Prostate gland (tissue), 2 donors: Measurements from ENCODE around the gene OR2AK2. TPM values are rescaled to one million over a fixed set of nuclear protein-coding genes. Genes with fewer than 3 reads are reported as not detected.

ENCODE experiments used
- DNase-seq: peaks from one replicate; pipeline ENCODE4 v3.0.0-alpha.2; 2019; ENCODE audit warnings: low spot score
- H3K27ac ChIP-seq, 2 donors: fragments of 200-600 bp; sonication (generic); 2 replicates each; pipeline ENCODE4 v1.5.1; 2017 to 2019
- H3K27me3 ChIP-seq: fragments of 200-600 bp; sonication (generic); replicated peaks from 2 replicates; pipeline ENCODE4 v1.5.1; 2019; ENCODE audit not compliant: insufficient read depth
- H3K36me3 ChIP-seq, 2 donors: fragments of 200-600 bp; sonication (generic); 1 replicate in 1 of 2; 2 replicates in 1 of 2; pipeline versions ENCODE4 v1.5.1 to v1.8.1; 2017 to 2019
- H3K4me1 ChIP-seq: fragments of 200-600 bp; sonication (generic); replicated peaks from 2 replicates; pipeline ENCODE4 v1.5.1; 2019
- H3K4me3 ChIP-seq, 2 donors: fragments of 200-600 bp; sonication (generic); 2 replicates each; pipeline ENCODE4 v1.5.1; 2017 to 2019
- H3K9me3 ChIP-seq: fragments of 200-600 bp; sonication (generic); 2 replicates; pipeline ENCODE4 v1.5.1; 2017
- POLR2A ChIP-seq: fragments of 450-650 bp; IDR thresholded peaks from one replicate; pipeline ENCODE4 v1.6.1; 2016; ENCODE audit warnings: antibody characterized with exemption, mild to moderate bottlenecking
- POLR2AphosphoS5 ChIP-seq: sonication (generic); formaldehyde crosslinking; IDR thresholded peaks from one replicate; pipeline ENCODE4 v1.6.1; 2017; ENCODE audit warnings: antibody characterized with exemption
- WGBS: methylation state at CpG from one replicate; pipeline ENCODE4 v1.1.5; 2018; 5-methylcytosine and 5-hydroxymethylcytosine counted together
- intact Hi-C: fragments of 100-400 bp; cut with DNase I; formaldehyde crosslinking; loops from one replicate; pipeline ENCODE4 v1.14.2; 2022
- total RNA-seq, 2 donors: library from RNA; depleted of rRNA; stranded (reverse); fragments of >200 nt; gene quantifications; one replicate each; pipeline ENCODE4 v1.1.0, GENCODE V29; 2016
- TF ChIP-seq, protein P1 (sequence below), 4 experiments: fragments of 200-600 bp in 2 of 4; fragments of 450-650 bp in 2 of 4; sonication (generic) in 2 of 4; IDR thresholded peaks; 1 replicate in 3 of 4; 2 replicates in 1 of 4; pipeline ENCODE4 v1.5.1; 2016 to 2019; ENCODE audit warnings: antibody characterized with exemption in 4 of 4, mild to moderate bottlenecking in 2 of 4, moderate library complexity in 2 of 4

Gene OR2AK2
- total RNA-seq = not detected

DNA sequence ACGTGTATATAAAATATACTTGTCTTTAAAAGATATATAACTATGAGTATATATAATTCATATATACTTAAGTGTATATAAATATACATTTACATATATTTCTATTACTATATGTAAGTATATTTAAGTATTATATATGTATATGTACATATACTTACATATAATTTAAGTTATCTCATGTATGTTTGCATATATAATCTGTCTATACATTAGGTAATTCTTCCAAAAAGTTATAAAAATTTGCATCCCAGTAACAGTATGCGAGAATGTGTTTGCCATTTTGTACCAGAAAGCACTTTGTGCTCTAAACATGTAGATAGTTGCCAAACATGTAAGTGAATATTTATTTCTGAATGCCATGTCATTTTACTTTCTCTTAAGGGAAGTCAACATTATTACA, at the start of gene OR2AK2:
OR2AK2 (plus strand) TSS at position 301 of the 400 bp plus-strand sequence. CDS start 144 bp downstream, outside the sequence.
- Histone ChIP-seq H3K4me1 (no peaks in the 10 kb centered on the region), H3K9me3 (no peaks in the 10 kb centered on the region), H3K27ac (no peak within 1 kb of the TSS), H3K27me3 (no peaks in the 10 kb centered on the region), H3K36me3 (no peaks in the 10 kb centered on the region), H3K4me3 (no peak within 1 kb of the TSS)
- no peak for TF ChIP-seq POLR2AphosphoS5
- TF ChIP-seq, protein P1, sequence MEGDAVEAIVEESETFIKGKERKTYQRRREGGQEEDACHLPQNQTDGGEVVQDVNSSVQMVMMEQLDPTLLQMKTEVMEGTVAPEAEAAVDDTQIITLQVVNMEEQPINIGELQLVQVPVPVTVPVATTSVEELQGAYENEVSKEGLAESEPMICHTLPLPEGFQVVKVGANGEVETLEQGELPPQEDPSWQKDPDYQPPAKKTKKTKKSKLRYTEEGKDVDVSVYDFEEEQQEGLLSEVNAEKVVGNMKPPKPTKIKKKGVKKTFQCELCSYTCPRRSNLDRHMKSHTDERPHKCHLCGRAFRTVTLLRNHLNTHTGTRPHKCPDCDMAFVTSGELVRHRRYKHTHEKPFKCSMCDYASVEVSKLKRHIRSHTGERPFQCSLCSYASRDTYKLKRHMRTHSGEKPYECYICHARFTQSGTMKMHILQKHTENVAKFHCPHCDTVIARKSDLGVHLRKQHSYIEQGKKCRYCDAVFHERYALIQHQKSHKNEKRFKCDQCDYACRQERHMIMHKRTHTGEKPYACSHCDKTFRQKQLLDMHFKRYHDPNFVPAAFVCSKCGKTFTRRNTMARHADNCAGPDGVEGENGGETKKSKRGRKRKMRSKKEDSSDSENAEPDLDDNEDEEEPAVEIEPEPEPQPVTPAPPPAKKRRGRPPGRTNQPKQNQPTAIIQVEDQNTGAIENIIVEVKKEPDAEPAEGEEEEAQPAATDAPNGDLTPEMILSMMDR (IDR thresholded peaks at IDR 0.05) = no peak
- no peak for TF ChIP-seq POLR2A
- 92% methylated on average over 2 of the region's 2 CpGs for WGBS
- DNase-seq = no peak
- intact Hi-C loops = no loop called here

DNA sequence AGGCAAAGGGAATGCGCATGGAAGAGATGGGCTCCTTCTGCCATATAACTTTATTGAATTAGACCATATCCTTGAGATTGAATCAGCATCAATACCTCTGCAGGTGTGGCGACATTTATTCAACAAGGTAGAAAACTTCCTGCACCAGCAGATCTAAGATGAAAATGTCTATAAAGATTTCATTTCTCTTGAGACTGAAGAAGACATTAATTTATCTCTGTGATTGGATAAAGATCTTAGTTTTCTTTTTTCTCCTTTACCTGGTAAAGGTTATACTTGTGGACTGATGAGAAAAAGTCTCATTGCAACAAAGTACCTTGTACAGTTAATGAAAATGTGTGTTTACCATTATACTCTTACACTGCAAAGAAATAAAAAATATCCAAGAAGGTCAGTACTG, 45.1 kb upstream of the OR2AK2 start, which contains the start of gene OR2T8:
OR2T8 (plus strand) TSS at position 301 of the 400 bp plus-strand sequence. CDS start 766 bp downstream, outside the sequence.
- Histone ChIP-seq H3K27ac (no peak within 1 kb of the TSS), H3K27me3 (no peaks in the 10 kb centered on the region), H3K4me3 (no peak within 1 kb of the TSS), H3K9me3 (no peaks in the 10 kb centered on the region), H3K4me1 (no peaks in the 10 kb centered on the region), H3K36me3 (no peaks in the 10 kb centered on the region)
- TF ChIP-seq, protein P1 (IDR thresholded peaks at IDR 0.05) = no peak
- TF ChIP-seq POLR2AphosphoS5 (no peak), POLR2A (no peak)
- intact Hi-C loops = no loop called here
- DNase-seq = no peak
- 90% methylated on average over 2 of the region's 2 CpGs for WGBS

DNA sequence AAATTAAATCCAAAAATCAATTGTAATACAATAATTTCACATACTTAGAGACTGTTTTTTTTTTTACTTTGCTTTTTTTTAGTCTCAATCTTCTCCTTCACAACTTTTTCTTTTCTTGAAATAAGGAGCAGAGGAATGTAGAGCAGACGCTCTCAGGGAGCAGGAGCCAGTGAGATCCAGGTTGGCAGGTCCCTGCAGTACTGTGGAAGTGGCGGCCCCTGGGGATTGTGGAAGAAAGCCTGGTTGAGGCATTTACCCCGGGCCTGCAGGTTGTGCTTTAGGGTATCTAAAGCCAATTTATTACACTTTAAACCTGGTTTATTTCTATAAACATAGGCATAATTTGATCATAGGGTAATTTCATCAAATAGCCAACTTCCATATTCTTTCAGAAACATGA, 41.1 kb upstream of the OR2AK2 start:
- no peak overlapping the region for H3K27ac ChIP-seq
- no peaks in the 10 kb centered on the region for H3K9me3 ChIP-seq
- 73% methylated on average over 3 of the region's 3 CpGs for WGBS
- H3K4me3 ChIP-seq = no peak overlapping the region
- H3K27me3 ChIP-seq = no peaks in the 10 kb centered on the region
- intact Hi-C loops = no loop called here
- no peaks in the 10 kb centered on the region for H3K4me1 ChIP-seq
- DNase-seq = no peak
- TF ChIP-seq, protein P1 (IDR thresholded peaks at IDR 0.05) = no peak
- no peak for TF ChIP-seq POLR2A
- no peak for TF ChIP-seq POLR2AphosphoS5
- no peaks in the 10 kb centered on the region for H3K36me3 ChIP-seq

GRCh38 chr1:247924868-247925267, 40.2 kb upstream of the OR2AK2 start, which contains the start of gene OR2AJ1:
OR2AJ1 (plus strand) TSS chr1:247924889; CDS start chr1:247933769, 8,880 bp downstream.
- 84% methylated on average over 9 of the region's 9 CpGs for WGBS
- DNase-seq = no peak
- no peaks in the 10 kb centered on the region for H3K36me3 ChIP-seq
- no peaks in the 10 kb centered on the region for H3K27me3 ChIP-seq
- intact Hi-C loops = no loop called here
- TF ChIP-seq, protein P1 (IDR thresholded peaks at IDR 0.05) = no peak
- TF ChIP-seq POLR2A (no peak), POLR2AphosphoS5 (no peak)
- no peak within 1 kb of the TSS for H3K27ac ChIP-seq
- H3K4me1 ChIP-seq = no peaks in the 10 kb centered on the region
- no peak within 1 kb of the TSS for H3K4me3 ChIP-seq
- H3K9me3 ChIP-seq = no peaks in the 10 kb centered on the region

DNA sequence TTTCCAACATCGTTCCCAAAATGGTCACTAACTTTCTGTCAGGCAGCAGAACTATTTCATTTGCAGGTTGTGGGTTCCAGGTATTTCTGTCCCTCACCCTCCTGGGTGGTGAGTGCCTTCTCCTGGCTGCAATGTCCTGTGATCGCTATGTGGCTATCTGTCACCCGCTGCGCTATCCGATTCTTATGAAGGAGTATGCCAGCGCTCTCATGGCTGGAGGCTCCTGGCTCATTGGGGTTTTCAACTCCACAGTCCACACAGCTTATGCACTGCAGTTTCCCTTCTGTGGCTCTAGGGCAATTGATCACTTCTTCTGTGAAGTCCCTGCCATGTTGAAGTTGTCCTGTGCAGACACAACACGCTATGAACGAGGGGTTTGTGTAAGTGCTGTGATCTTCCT, 31.0 kb upstream of the OR2AK2 start:
- DNase-seq = no peak
- no peaks in the 10 kb centered on the region for H3K9me3 ChIP-seq
- no peaks in the 10 kb centered on the region for H3K4me1 ChIP-seq
- WGBS = 91% methylated on average over 8 of the region's 8 CpGs
- intact Hi-C loops = no loop called here
- no peak overlapping the region for H3K4me3 ChIP-seq
- H3K36me3 ChIP-seq = no peaks in the 10 kb centered on the region
- H3K27ac ChIP-seq = no peak overlapping the region
- no peaks in the 10 kb centered on the region for H3K27me3 ChIP-seq
- TF ChIP-seq POLR2A = no peak
- no peak for TF ChIP-seq POLR2AphosphoS5
- TF ChIP-seq, protein P1 (IDR thresholded peaks at IDR 0.05) = no peak
